ENCODE results near the gene APBA1. TPM values are rescaled to one million over a fixed set of nuclear protein-coding genes. Genes with fewer than 3 reads are reported as not detected.

APBA1 gene
- total RNA-seq, 1 experiment from 2014 or later, result 0.34 TPM

DNA sequence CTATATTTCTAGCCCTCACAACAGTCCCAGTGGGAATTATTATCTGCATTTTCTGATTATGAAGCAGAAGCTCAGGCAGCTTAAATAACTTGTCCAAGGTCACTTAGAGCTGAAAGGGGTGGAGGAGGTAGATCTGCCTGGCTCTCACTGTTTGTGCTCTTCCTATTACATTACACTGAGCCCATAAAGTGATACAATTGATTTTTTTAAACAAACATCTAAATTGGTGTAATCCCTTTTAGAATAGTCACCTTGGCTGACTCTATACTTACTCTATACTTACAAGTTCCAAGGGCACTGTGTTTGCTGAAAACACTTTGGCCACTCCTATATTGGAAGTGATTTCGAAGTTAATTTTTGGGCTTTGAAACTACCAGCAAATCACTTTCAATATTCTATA lies 144.7 kb downstream of the APBA1 start:
- Histone ChIP-seq H3K4me1 (no peaks in the 10 kb centered on the region), H3K27me3 (replicated peaks; ENCODE audit: control insufficient read depth, insufficient read depth, low read length) (no peaks in the 10 kb centered on the region), H3K36me3 (ENCODE audit: control insufficient read depth, insufficient read depth, low read length) (no peaks in the 10 kb centered on the region), H3K9me3 (no peaks in the 10 kb centered on the region), H3K4me3 (ENCODE audit: low read depth, low read length) (no peak overlapping the region)
- H3K4me1 Mint-ChIP-seq (ENCODE audit: low read depth, unreplicated experiment), result no peaks in the 10 kb centered on the region
- no peak for DNase-seq
- H3K27ac Mint-ChIP-seq (ENCODE audit: unreplicated experiment), result no peak overlapping the region
- CTCF ChIA-PET, result no interaction called here
- H3K9me3 Mint-ChIP-seq (ENCODE audit: unreplicated experiment), result no peaks in the 10 kb centered on the region
- BruUV-seq (replicated peaks), result no TSS peak
- peaks cover 5% of the 10 kb centered on the region for H3K27me3 Mint-ChIP-seq (ENCODE audit: insufficient read depth, unreplicated experiment)
- intact Hi-C loops (cut with micrococcal nuclease; ENCODE audit: unreplicated experiment), result no loop called here
- TF ChIP-seq, protein P1, sequence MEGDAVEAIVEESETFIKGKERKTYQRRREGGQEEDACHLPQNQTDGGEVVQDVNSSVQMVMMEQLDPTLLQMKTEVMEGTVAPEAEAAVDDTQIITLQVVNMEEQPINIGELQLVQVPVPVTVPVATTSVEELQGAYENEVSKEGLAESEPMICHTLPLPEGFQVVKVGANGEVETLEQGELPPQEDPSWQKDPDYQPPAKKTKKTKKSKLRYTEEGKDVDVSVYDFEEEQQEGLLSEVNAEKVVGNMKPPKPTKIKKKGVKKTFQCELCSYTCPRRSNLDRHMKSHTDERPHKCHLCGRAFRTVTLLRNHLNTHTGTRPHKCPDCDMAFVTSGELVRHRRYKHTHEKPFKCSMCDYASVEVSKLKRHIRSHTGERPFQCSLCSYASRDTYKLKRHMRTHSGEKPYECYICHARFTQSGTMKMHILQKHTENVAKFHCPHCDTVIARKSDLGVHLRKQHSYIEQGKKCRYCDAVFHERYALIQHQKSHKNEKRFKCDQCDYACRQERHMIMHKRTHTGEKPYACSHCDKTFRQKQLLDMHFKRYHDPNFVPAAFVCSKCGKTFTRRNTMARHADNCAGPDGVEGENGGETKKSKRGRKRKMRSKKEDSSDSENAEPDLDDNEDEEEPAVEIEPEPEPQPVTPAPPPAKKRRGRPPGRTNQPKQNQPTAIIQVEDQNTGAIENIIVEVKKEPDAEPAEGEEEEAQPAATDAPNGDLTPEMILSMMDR (IDR thresholded peaks at IDR 0.05; ENCODE audit: insufficient read depth in 1 of 2, low read depth in 1 of 2, low read length in 1 of 2, severe bottlenecking in 1 of 2, unreplicated experiment in 1 of 2), result no peak
- no peaks in the 10 kb centered on the region for H3K36me3 Mint-ChIP-seq (ENCODE audit: insufficient read depth, unreplicated experiment)
- no peak overlapping the region for H3K4me3 Mint-ChIP-seq (ENCODE audit: unreplicated experiment)
- POLR2A ChIA-PET, result no interaction called here

DNA sequence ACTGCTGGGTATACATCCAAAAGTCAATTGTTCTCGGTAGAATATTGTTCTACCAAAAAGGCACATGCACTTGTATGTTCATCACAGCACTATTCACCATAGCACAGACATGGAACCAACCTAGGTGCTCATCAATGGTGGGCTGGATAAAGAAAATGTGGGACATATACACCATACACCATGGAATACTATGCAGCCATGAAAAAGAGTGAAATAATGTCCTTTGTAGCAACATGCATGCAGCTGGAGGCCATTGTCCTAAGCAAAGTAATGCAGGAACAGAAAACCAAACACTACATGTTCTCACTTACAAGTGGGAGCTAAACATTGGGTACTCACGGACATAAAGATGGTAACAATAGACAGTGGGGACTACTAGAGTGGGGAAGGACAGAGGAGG lies 145.5 kb downstream of the APBA1 start:
- no peak for DNase-seq
- ChIA-PET POLR2A (no interaction called here), CTCF (no interaction called here)
- Mint-ChIP-seq H3K9me3 (ENCODE audit: unreplicated experiment) (no peaks in the 10 kb centered on the region), H3K4me1 (ENCODE audit: low read depth, unreplicated experiment) (no peaks in the 10 kb centered on the region), H3K27ac (ENCODE audit: unreplicated experiment) (no peak overlapping the region), H3K27me3 (ENCODE audit: insufficient read depth, unreplicated experiment) (peaks cover 5% of the 10 kb centered on the region), H3K36me3 (ENCODE audit: insufficient read depth, unreplicated experiment) (no peaks in the 10 kb centered on the region), H3K4me3 (ENCODE audit: unreplicated experiment) (no peak overlapping the region)
- H3K4me3 ChIP-seq (ENCODE audit: low read depth, low read length), result no peak overlapping the region
- H3K4me1 ChIP-seq, result no peaks in the 10 kb centered on the region
- H3K9me3 ChIP-seq, result no peaks in the 10 kb centered on the region
- no peaks in the 10 kb centered on the region for H3K27me3 ChIP-seq (replicated peaks; ENCODE audit: control insufficient read depth, insufficient read depth, low read length)
- no TSS peak for BruUV-seq (replicated peaks)
- H3K36me3 ChIP-seq (ENCODE audit: control insufficient read depth, insufficient read depth, low read length), result no peaks in the 10 kb centered on the region
- TF ChIP-seq, protein P1 (IDR thresholded peaks at IDR 0.05; ENCODE audit: insufficient read depth in 1 of 2, low read depth in 1 of 2, low read length in 1 of 2, severe bottlenecking in 1 of 2, unreplicated experiment in 1 of 2), result no peak
- intact Hi-C loops (cut with micrococcal nuclease; ENCODE audit: unreplicated experiment), result no loop called here

DNA sequence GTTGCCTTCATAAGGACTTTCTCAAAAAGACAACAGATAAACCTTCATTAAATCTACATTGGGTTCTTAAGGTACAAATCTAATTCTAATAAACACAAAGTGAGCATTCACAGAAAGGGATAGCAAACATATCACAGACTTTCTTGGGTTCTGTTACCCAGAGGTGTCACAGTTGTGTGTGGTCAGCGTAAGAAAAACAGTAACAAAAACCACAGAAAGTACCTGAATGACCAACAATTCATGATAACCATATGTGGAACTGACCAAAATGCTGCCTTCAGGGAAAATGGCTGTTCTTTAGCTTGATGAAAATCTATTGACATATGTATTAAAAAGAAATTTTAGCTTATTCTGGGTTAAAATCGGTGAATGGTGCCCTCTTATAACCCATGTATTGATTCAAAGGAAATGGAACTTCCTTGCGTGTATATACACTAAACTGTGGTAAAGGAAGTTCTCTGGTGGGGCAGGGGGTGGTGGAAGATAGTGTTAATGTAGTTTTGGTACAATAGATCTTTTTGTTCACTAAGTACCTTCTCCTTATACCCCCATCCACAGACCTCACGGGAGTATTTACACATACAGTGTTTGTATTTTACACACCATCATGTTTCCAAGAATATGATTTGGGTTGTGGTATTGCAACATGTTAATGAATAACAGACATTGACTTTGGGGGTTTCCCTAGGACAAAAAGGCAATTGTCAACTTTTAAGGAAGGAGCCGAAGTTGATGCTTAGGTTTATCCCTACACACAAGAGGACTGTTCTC lies 152.5 kb downstream of the APBA1 start:
- intact Hi-C loops (cut with micrococcal nuclease; ENCODE audit: unreplicated experiment), result no loop called here

More for the DNA sequence above, 152.5 kb downstream of the APBA1 start:
- Histone ChIP-seq H3K4me1 (no peaks in the 10 kb centered on the region), H3K9me3 (no peaks in the 10 kb centered on the region), H3K36me3 (ENCODE audit: control insufficient read depth, insufficient read depth, low read length) (no peaks in the 10 kb centered on the region), H3K4me3 (ENCODE audit: low read depth, low read length) (no peak overlapping the region), H3K27me3 (replicated peaks; ENCODE audit: control insufficient read depth, insufficient read depth, low read length) (no peaks in the 10 kb centered on the region)
- BruUV-seq (replicated peaks), result no TSS peak
- POLR2A ChIA-PET, result no interaction called here
- Mint-ChIP-seq H3K9me3 (ENCODE audit: unreplicated experiment) (no peaks in the 10 kb centered on the region), H3K36me3 (ENCODE audit: insufficient read depth, unreplicated experiment) (no peaks in the 10 kb centered on the region), H3K4me1 (ENCODE audit: low read depth, unreplicated experiment) (no peaks in the 10 kb centered on the region), H3K4me3 (ENCODE audit: unreplicated experiment) (no peak overlapping the region), H3K27ac (ENCODE audit: unreplicated experiment) (no peak overlapping the region), H3K27me3 (ENCODE audit: insufficient read depth, unreplicated experiment) (no peaks in the 10 kb centered on the region)
- DNase-seq, result no peak
- CTCF ChIA-PET, result no interaction called here
- TF ChIP-seq, protein P1 (IDR thresholded peaks at IDR 0.05; ENCODE audit: insufficient read depth in 1 of 2, low read depth in 1 of 2, low read length in 1 of 2, severe bottlenecking in 1 of 2, unreplicated experiment in 1 of 2), result no peak
